ENCODE measurements around the gene NELL2.
"Not testable (repeated sequence)": the region's sequence is repeated elsewhere in the genome, so short reads cannot be mapped to it uniquely, and the experiment has no call there.

The NELL2 gene

DNA sequence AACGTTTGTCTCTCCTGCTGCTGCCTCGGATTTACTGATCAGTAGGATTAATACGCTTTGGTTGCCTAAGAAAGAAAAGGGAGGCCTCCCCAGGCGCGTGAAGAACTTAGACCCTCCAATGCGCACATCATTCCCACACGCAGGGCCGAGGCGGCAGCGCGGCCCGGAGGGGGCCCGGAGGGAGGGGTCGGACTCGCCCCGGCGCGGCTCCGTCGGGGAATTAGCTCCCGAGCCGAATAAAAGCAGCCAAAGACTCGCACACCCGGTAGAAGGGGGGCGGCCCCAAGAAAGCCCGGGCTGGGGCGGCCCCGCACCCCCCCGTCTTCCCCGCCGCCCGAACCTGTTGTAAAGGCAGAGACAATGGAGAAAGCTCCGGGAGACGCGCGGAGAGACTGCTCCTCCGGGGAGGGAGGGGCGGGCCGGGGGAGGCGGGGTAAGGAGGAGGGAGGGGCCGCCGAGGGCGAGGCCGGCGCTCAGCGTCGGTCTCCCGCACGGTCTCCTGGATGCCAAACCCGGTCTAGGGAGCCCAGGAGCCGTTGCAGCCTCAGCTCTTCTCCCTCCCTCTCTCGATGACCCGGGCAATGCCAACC is at the start of gene NELL2:
Gene NELL2 (minus strand): TSS at position 362 of the 590 bp plus-strand sequence. CDS start 446 bp downstream, outside the sequence.
- peak; percentile 29 for DNase-seq (ENCODE audit: low spot score)

GRCh38 chr12:44921736-44922135 is 45.6 kb upstream of the NELL2 start:
- no peak for DNase-seq (ENCODE audit: low spot score)

GRCh38 chr12:44917141-44917540 is 41.0 kb upstream of the NELL2 start:
- no peak for DNase-seq (ENCODE audit: low spot score)

DNA sequence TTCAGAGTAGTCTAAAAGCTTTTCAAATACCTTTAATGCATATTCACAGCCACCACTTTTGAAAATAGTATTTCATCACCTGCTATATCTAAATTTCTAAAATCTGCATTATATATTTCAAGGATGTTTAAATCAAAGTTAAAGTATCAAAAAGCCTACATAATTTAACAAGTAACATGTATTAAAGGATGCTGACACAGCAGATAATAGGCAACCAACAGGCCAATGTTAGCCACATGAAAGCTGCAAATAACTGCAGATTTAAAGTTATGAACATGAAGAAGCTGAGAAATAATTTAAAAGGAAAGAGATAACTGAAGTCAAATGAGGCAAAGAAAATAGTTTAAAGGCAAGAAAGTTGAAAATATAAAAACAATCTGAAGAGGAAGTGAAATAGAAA is 39.8 kb upstream of the NELL2 start:
- no peak for DNase-seq (ENCODE audit: low spot score)

GRCh38 chr12:44904321-44904720 is 28.2 kb upstream of the NELL2 start:
- no peak for DNase-seq (ENCODE audit: low spot score)

DNA sequence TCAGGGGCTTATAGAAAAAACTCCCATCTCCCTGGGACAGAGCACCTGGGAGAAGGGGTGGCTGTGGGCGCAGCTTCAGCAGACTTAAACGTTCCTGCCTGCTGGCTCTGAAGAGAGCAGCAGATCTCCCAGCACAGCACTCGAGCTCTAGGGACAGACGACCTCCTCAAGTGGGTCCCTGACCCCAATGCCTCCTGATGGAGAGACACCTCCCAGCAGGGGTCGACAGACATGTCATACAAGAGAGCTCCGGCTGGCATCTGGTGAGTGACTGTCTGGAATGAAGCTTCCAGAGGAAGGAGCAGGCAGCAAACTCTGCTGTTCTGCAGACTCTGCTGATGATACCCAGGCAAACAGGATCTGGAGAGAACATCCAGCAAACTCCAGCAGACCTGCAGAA is 22.0 kb upstream of the NELL2 start:
- DNase-seq (ENCODE audit: low spot score) = not testable (repeated sequence)

DNA sequence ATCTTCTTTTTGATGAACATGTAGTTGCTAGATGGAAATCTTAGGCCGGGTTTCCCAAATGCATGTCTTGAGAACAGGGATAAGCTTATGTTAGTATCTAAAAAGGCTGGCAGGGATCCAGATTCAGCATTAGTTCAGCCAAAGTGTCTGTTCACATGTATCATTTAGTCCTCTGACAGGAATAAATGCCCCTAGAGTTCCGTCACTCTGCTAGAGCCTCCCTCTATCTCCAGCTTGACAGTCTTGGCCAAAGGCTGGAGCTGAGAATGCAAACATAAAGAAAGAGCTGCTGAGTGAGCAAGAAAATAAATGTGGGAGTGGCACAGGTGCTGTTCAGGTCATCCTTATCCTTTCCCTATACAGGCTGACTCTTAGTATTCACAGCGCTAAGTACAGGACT is 13.8 kb upstream of the NELL2 start:
- DNase-seq (ENCODE audit: low spot score) = no peak

GRCh38 chr12:44889162-44889561 is 13.0 kb upstream of the NELL2 start:
- DNase-seq (ENCODE audit: low spot score) = no peak

GRCh38 chr12:44885902-44886301 is 9.8 kb upstream of the NELL2 start:
- DNase-seq (ENCODE audit: low spot score) = no peak

GRCh38 chr12:44881197-44881596 is 5.1 kb upstream of the NELL2 start:
- no peak for DNase-seq (ENCODE audit: low spot score)

DNA sequence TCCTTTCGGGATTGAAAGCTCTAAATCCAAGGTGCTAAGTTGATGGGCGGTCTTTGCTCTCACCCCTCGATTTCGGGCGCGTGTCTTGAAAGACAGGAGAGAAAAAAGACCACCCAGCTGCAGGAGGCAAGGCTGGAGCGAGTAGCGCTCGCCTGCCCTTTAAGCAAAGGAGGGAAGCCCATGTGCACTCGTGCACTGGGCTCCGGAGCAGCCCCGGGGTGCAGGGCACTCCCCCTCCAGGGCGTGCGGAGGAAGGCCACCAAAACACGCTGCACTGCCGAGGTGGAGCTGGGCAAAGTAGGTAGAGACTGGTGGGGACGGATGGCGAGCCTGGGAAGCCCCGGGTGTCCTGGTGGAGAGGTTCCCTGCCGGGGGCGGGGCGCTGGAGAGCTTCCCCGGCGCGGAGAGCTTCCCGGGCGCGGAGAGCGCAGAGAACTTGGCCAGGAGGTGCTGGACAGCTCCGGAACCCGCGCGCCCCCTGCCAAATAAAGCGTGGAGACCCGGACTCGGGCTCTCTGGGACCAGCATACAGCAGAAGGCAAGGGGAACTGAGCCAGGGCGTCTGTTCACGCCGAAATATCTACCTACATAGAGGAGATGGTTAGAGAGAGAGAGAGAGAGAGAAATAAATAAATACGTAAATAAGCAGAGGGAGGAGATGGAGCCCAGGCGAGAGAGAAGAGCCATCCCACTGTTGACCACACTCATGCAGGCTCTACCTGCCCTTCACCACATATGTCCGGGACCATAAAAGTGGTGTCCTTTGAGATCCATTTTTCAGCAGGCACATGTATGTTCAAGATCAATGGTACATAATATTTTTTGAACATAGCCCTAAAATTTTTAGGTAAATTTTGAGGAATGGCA is 662 bp upstream of the NELL2 start:
- DNase-seq (ENCODE audit: low spot score) = peak; percentile 16

- peak; percentile 4 for DNase-seq (ENCODE audit: low spot score)
These were observed 630 bp downstream of the NELL2 start for GRCh38 chr12:44875417-44875953.

GRCh38 chr12:44874981-44875416 is 1.1 kb downstream of the NELL2 start:
- DNase-seq (ENCODE audit: low spot score) = no peak

- DNase-seq (ENCODE audit: low spot score) = peak; percentile 4
These were observed 2.2 kb downstream of the NELL2 start for GRCh38 chr12:44873898-44874297.

DNA sequence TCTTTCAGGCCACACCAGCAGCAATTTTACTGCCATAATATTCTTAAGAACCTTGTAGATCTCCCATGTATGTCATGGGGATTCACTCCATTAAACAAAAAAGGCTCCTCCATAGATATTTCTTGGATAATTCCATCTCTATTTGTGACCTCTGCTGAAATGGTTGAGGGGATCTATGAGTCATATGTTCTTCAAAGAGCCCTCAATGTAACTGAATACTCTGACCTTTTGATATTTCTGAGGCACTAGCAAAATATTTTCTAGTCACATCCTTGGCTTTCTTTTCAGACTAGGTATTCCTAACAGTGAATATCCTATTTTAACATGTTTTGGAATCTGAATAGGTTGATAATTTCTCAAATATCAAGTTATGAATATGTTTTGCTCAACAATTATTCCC is 6.6 kb downstream of the NELL2 start:
- DNase-seq (ENCODE audit: low spot score) = no peak

DNA sequence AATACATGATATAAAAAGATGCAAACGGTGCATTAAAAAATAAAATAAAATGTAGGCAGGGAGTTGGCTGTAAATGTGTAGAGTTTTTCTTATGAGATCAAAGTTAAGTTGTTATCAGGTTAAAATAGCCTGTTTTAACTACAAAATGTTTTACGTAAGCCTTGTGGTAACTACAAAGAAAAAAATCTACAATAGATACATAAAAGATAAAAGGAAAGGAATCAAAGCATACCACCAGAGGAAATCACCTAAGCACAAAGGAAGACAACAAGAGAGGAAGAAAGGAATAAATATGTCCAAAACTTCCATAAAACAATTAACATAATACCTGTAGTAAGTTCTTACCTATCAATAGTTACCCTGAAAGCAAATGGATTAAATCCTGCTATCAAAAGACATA is 12.2 kb downstream of the NELL2 start:
- no peak for DNase-seq (ENCODE audit: low spot score)

GRCh38 chr12:44859998-44860689 is 16.0 kb downstream of the NELL2 start:
- DNase-seq (ENCODE audit: low spot score) = no peak

DNA sequence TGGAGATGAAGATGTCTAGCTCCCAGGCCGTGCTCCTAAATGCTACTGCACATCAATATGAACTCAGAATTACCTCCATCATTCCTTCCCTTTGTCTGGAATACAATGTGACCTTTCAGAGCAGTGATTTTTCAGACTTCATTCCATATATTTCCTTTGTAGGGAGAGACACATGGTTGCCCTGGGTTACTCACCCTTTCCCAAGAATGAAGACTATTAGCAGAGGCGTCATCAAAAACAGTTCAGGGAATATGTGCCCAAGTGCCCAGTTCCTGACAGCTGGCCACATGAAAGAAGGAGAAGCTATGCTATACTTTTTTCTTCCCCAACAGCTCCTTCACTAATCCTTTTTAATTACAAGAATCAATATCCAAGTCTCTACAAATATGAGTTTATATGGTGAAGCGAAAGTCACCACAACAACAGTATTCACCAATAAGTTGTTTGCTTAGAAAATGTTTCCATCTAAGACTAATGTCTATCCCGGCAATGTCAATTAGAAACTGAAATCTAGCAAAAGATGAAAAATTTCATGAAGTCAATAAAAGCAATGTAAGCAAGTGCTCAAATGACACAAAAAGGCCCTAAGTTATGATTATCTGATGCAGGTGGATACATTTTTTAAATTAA is 17.8 kb downstream of the NELL2 start:
- no peak for DNase-seq (ENCODE audit: low spot score)

DNA sequence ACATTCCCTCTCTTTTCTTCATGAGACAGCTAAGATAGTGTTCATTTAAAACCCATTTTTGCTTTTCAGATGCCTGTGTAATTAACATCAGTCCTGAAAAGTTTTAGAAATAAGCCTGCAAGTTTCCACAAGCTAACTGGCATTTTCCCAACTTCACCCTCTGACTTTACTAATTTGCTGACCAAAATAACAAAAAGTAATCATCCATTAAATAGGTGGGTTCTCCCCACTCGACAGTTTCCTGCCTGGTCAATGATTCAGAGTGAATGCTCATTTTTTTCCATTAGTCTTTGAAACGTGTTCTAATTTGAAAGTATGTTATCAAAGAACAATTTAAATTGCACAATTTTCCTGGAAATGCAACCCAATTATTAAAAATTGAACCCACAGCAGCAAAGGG is 23.6 kb downstream of the NELL2 start:
- no peak for DNase-seq (ENCODE audit: low spot score)

DNA sequence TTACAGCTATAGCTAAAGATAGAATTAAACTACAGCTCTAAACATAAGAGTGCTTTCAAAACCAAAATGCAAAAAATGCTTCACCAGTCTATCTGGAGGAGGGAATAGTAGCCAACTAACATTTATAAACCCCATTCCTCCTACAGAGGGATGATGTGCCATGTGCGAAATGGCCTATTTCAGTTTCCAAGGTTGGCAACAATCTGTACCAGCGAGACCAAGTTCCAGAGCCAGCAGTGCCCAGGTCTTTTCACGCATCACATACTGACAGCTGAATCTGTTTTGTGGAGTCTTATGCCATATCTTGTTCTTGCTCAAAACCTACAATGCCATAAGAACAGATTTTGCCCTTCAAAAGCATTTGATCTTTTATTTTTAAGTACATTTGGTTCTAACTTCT is 24.5 kb downstream of the NELL2 start:
- DNase-seq (ENCODE audit: low spot score) = no peak

GRCh38 chr12:44848703-44849085 is 27.4 kb downstream of the NELL2 start:
- no peak for DNase-seq (ENCODE audit: low spot score)
